GM12878 (cell line): ENCODE results near the gene MAIP1. TPM values are rescaled to one million over a fixed set of nuclear protein-coding genes. Genes with fewer than 3 reads are reported as not detected.

Experiments used
- ATAC-seq: fragments of 200-7000 bp; cut with Tn5 transposase; 3 replicates; pipeline ENCODE4 v1.9.1; 2020; ENCODE audit warnings: mild to moderate bottlenecking, moderate library complexity
- BruUV-seq: library from RNA; stranded (reverse); fragments of 400-500 nt; replicated peaks from 2 replicates; lab custom pipeline; 2021; lab: Mats Ljungman, UMichigan
- CTCF ChIA-PET: fragments of 300-600 bp; sonication (Branson Sonifier 250); formaldehyde crosslinking; extraction: SDS; loops from one replicate; lab custom pipeline; 2021; ENCODE audit warnings: inconsistent platforms; lab: Yijun Ruan, JAX
- POLR2A ChIA-PET: fragments of 350-600 bp; formaldehyde crosslinking; extraction: SDS; loops from one replicate; lab custom pipeline; 2021; ENCODE audit warnings: inconsistent platforms; lab: Charles Lee
- RAD21 ChIA-PET: fragments of 300-600 bp; sonication (Branson Sonifier 250); formaldehyde crosslinking; loops from one replicate; lab custom pipeline; 2023; ENCODE audit warnings: antibody characterized with exemption; ENCODE audit not compliant: unreplicated experiment; lab: Charles Lee
- SMC1A ChIA-PET: fragments of 300-600 bp; sonication (Branson Sonifier 250); formaldehyde crosslinking; loops from one replicate; lab custom pipeline; 2023; ENCODE audit not compliant: unreplicated experiment, uncharacterized antibody; lab: Charles Lee
- DNase-seq: peaks from one replicate; pipeline ENCODE4 v3.0.0-alpha.2; 2011; ENCODE audit warnings: low read depth, low spot score
- FAIRE-seq: peaks from 3 replicates; lab custom pipeline; 2011; peaks lifted over from hg19 to GRCh38; lab: Jason Lieb, UNC
- H2AFZ ChIP-seq: 2 replicates; pipeline ENCODE4 v1.6.0; 2011; ENCODE audit warnings: low read depth, low read length, control low read depth; ENCODE audit not compliant: control insufficient read depth
- H3K27ac ChIP-seq: 2 replicates; pipeline ENCODE4 v1.5.1; 2011; ENCODE audit warnings: control low read depth; ENCODE audit not compliant: control insufficient read depth, insufficient read depth
- H3K27me3 ChIP-seq, 2 experiments: replicated peaks in 1 of 2; 2 replicates each; pipeline versions ENCODE4 v1.6.0 to v1.6.1; 2011; ENCODE audit warnings: low read length in 1 of 2; ENCODE audit not compliant: control insufficient read depth in 2 of 2, insufficient read depth in 2 of 2
- H3K36me3 ChIP-seq, 2 experiments: 2 replicates each; pipeline ENCODE4 v1.5.1; 2011; ENCODE audit warnings: low read length in 1 of 2; ENCODE audit not compliant: control insufficient read depth in 2 of 2, insufficient read depth in 2 of 2
- H3K4me1 ChIP-seq: 2 replicates; pipeline ENCODE4 v1.6.1; 2011; ENCODE audit warnings: mild to moderate bottlenecking, low read length, moderate library complexity, mixed read lengths; ENCODE audit not compliant: control insufficient read depth, insufficient read depth
- H3K4me2 ChIP-seq: 2 replicates; pipeline ENCODE4 v1.6.0; 2011; ENCODE audit warnings: control low read depth; ENCODE audit not compliant: control insufficient read depth, insufficient read depth
- H3K4me3 ChIP-seq: fragments of 200-600 bp; sonication (generic); 2 replicates; pipeline ENCODE4 v1.5.1; 2016
- H3K79me2 ChIP-seq: 2 replicates; pipeline ENCODE4 v1.6.0; 2011; ENCODE audit warnings: low read length; ENCODE audit not compliant: control insufficient read depth, insufficient read depth
- H3K9ac ChIP-seq: 2 replicates; pipeline ENCODE4 v1.8.0; 2011; ENCODE audit warnings: low read length, control low read depth, mixed read lengths; ENCODE audit not compliant: control insufficient read depth, insufficient read depth
- H3K9me3 ChIP-seq: replicated peaks from 3 replicates; pipeline ENCODE4 v1.5.1; 2011; ENCODE audit warnings: mild to moderate bottlenecking, low read length; ENCODE audit not compliant: control insufficient read depth, insufficient read depth
- H4K20me1 ChIP-seq: 2 replicates; pipeline ENCODE4 v1.6.0; 2011; ENCODE audit not compliant: control insufficient read depth, insufficient read depth
- BMI1 ChIP-seq: fragments of 450-650 bp; IDR thresholded peaks from 2 replicates; pipeline ENCODE4 v1.6.1; 2016; ENCODE audit warnings: mild to moderate bottlenecking, moderate library complexity, borderline replicate concordance
- HDAC2 ChIP-seq: fragments of 200-600 bp; sonication (generic); IDR thresholded peaks from 2 replicates; pipeline ENCODE4 v1.6.1; 2017
- RAD51 ChIP-seq: fragments of 450-650 bp; IDR thresholded peaks from 2 replicates; pipeline ENCODE4 v1.6.1; 2016; ENCODE audit warnings: moderate library complexity, mild to moderate bottlenecking, inconsistent platforms
- SPI1 ChIP-seq: IDR thresholded peaks from 2 replicates; pipeline ENCODE4 v1.6.1; 2011; ENCODE audit warnings: low read depth, mild to moderate bottlenecking, low read length, moderate library complexity, borderline replicate concordance; ENCODE audit not compliant: insufficient read depth
- SREBF2 ChIP-seq: IDR thresholded peaks from 2 replicates; pipeline ENCODE4 v1.6.1; 2012; ENCODE audit warnings: mild to moderate bottlenecking, low read length
- WGBS: methylation state at CpG from one replicate; pipeline ENCODE4 v1.1.6; 2016; ENCODE audit warnings: low lambda C conversion rate; ENCODE audit not compliant: insufficient replicate concordance, insufficient coverage; ENCODE audit errors: missing lambda C conversion rate; 5-methylcytosine and 5-hydroxymethylcytosine counted together
- in situ Hi-C: fragments of 300-500 bp; cut with MboI; formaldehyde crosslinking; loops from 9 replicates; pipeline ENCODE4 v1.14.3; 2018; ENCODE audit warnings: mixed read lengths
- intact Hi-C: fragments of 100-400 bp; cut with micrococcal nuclease; formaldehyde crosslinking; loops from one replicate; pipeline ENCODE4 v1.14.2; 2022; ENCODE audit not compliant: unreplicated experiment
- polyA plus RNA-seq, 11 experiments: library from polyadenylated mRNA; depleted of rRNA in 4 of 11; unstranded in 6 of 11; stranded (reverse) in 5 of 11; fragments of >200 nt; fragmentation: Nextera tagmentation in 4 of 11; fragmentation: Illumina TruSeq in 1 of 11; extraction: Ambion mirVana in 4 of 11; extraction: Trizol in 1 of 11; gene quantifications; 1 replicate in 1 of 11; 2 replicates in 10 of 11; pipeline versions ENCODE4 v1.2.1 to v1.2.3, GENCODE V29; 2011 to 2016; ENCODE audit warnings: inconsistent platforms in 2 of 11, missing spikeins in 2 of 11, low read depth in 1 of 11
- total RNA-seq, 4 experiments: library from RNA; depleted of rRNA in 3 of 4; stranded (reverse); fragments of >200 nt in 3 of 4; fragmentation: Illumina TruSeq in 1 of 4; extraction: Trizol in 1 of 4; gene quantifications; 2 replicates each; pipeline versions ENCODE4 v1.2.1 to v1.2.3, GENCODE V29; 2013 to 2021
- TF ChIP-seq, protein P1 (sequence below): fragments of 450-650 bp; IDR thresholded peaks from 2 replicates; pipeline ENCODE4 v1.6.1; 2017; ENCODE audit warnings: antibody characterized with exemption, mild to moderate bottlenecking, moderate library complexity

Gene MAIP1
- total and polyA plus RNA-seq, 10 of the 15 experiments (the other 5 are each of a cell fraction or from before 2014, with no cell fraction given): 5.4 to 41.4 (median 25.4) TPM

DNA sequence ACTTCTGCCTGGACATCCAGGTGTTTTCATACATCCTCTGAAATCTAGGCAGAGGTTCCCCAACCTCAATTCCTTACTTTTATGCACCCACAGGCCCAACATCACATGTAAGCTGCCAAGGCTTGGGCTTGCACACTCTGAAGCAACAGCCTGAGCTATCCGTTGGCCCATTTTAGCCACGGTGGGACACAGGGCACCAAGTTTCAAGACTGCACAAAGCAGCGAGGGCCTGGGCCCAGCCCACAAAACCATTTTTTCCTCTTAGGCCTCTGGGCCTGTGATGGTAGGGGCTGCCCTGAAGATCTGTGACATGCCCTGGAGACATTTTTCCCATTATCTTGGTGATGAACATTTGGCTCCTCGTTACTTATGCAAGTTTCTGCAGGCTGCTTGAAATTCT, 38.4 kb upstream of the MAIP1 start (continued):
- TF ChIP-seq, protein P1, sequence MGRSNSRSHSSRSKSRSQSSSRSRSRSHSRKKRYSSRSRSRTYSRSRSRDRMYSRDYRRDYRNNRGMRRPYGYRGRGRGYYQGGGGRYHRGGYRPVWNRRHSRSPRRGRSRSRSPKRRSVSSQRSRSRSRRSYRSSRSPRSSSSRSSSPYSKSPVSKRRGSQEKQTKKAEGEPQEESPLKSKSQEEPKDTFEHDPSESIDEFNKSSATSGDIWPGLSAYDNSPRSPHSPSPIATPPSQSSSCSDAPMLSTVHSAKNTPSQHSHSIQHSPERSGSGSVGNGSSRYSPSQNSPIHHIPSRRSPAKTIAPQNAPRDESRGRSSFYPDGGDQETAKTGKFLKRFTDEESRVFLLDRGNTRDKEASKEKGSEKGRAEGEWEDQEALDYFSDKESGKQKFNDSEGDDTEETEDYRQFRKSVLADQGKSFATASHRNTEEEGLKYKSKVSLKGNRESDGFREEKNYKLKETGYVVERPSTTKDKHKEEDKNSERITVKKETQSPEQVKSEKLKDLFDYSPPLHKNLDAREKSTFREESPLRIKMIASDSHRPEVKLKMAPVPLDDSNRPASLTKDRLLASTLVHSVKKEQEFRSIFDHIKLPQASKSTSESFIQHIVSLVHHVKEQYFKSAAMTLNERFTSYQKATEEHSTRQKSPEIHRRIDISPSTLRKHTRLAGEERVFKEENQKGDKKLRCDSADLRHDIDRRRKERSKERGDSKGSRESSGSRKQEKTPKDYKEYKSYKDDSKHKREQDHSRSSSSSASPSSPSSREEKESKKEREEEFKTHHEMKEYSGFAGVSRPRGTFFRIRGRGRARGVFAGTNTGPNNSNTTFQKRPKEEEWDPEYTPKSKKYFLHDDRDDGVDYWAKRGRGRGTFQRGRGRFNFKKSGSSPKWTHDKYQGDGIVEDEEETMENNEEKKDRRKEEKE: no peak
- TF ChIP-seq BMI1: no peak

DNA sequence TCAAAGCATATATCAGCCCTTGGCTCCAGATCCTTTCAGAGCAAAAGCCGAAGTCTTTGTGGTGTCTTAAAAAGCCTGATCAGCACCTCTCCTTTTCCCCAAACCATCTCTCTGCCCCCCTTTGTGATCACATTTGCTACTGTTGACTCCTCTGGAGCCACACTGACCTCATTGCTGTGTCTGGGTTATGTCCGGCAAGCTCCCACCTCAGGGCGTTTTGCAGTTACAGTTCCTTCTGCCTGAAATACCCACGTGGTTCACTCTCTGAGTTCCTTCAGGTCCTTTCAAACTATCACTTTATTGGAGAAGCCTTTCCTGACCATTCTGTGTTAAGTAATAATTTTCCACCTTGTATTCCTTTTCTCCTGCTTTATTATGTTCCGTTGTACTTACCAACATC, 32.5 kb upstream of the MAIP1 start:
- TF ChIP-seq HDAC2 (no peak), SREBF2 (no peak), RAD51 (peak; percentile 66; the same call in 1 of the 2 replicates), SPI1 (peak; percentile 34; the same call in 1 of the 2 replicates)
- TF ChIP-seq, all 136 proteins: peak for 2
- intact Hi-C loops: no loop called here
- no peak overlapping the region for H2AFZ ChIP-seq
- no peaks in the 10 kb centered on the region for H3K27me3 ChIP-seq
- POLR2A ChIA-PET: interaction anchor here (0.6 to 1.1 kb wide), 3 partner anchors 12 to 609 kb away, joined by 3 to 5 read pairs (median 5); partner anchors contain the start of gene C2orf69
- peaks cover 2 to 17% of the 10 kb centered on the region in 2 experiments; a peak in 3 of 4 replicates for H3K36me3 ChIP-seq
- ATAC-seq (peak; percentile 95), FAIRE-seq (peak; percentile 57), DNase-seq (no peak)
- H3K79me2 ChIP-seq: peaks cover 34% of the 10 kb centered on the region
- H3K4me3 ChIP-seq: no peak overlapping the region
- in situ Hi-C loops: no loop called here
- H3K9me3 ChIP-seq: peaks cover 2% of the 10 kb centered on the region; the same call in 2 of the 3 replicates
- BruUV-seq: no TSS peak
- H3K4me1 ChIP-seq: no peaks in the 10 kb centered on the region
- H3K9ac ChIP-seq: no peak overlapping the region
- H4K20me1 ChIP-seq: no peaks in the 10 kb centered on the region
- CTCF ChIA-PET: interaction anchor here (1.1 to 1.8 kb wide), 3 partner anchors 11 to 19 kb away, joined by 3 to 9 read pairs (median 4); no protein-coding TSS in a partner anchor
- SMC1A ChIA-PET: interaction anchor here (0.6 to 1.3 kb wide), 5 partner anchors 11 to 46 kb away, joined by 3 read pairs; no protein-coding TSS in a partner anchor
- H3K27ac ChIP-seq: no peak overlapping the region
- WGBS: 90% methylated on average over 5 of the region's 5 CpGs
- H3K4me2 ChIP-seq: no peak overlapping the region
- RAD21 ChIA-PET: interaction anchor here (0.6 kb wide), 1 partner anchor 20 kb away, joined by 3 read pairs; no protein-coding TSS in a partner anchor
